IMR-90 (cell line): ENCODE results near the gene RSL1D1.

Experiments used
- BHLHE40 ChIP-seq: fragments of 150-350 bp; IDR thresholded peaks from 2 replicates; pipeline ENCODE4 v1.6.1; 2016; ENCODE audit warnings: mild to moderate bottlenecking, low read depth, low read length
- MAFK ChIP-seq: IDR thresholded peaks from 2 replicates; pipeline ENCODE4 v1.6.1; 2012; ENCODE audit warnings: low read depth, low read length, improper control_type of control experiment
- MXI1 ChIP-seq: IDR thresholded peaks from 2 replicates; pipeline ENCODE4 v1.6.1; 2012; ENCODE audit warnings: low read depth, mild to moderate bottlenecking, low read length, moderate library complexity, borderline replicate concordance
- POLR2A ChIP-seq: IDR thresholded peaks from 2 replicates; pipeline ENCODE4 v1.6.1; 2012; ENCODE audit warnings: mild to moderate bottlenecking, low read depth, low read length
- RAD21 ChIP-seq: IDR thresholded peaks from 2 replicates; pipeline ENCODE4 v1.6.1; 2012; ENCODE audit warnings: low read length, improper control_type of control experiment
- RCOR1 ChIP-seq: IDR thresholded peaks from 2 replicates; pipeline ENCODE4 v1.6.1; 2012; ENCODE audit warnings: mild to moderate bottlenecking, low read length, improper control_type of control experiment; ENCODE audit not compliant: insufficient replicate concordance
- TF ChIP-seq, protein P1 (sequence below): conservative IDR thresholded peaks from 2 replicates; pipeline ENCODE4 v1.5.1; 2012; ENCODE audit warnings: mild to moderate bottlenecking, low read depth, low read length, improper control_type of control experiment
- TF ChIP-seq, protein P2 (sequence below): fragments of 150-350 bp; IDR thresholded peaks from 2 replicates; pipeline ENCODE4 v1.6.1; 2017; ENCODE audit warnings: mild to moderate bottlenecking, antibody characterized with exemption, low read length, low read depth

GRCh38 chr16:11868412-11868980, 17.2 kb upstream of the RSL1D1 start:
- TF ChIP-seq, protein P1, sequence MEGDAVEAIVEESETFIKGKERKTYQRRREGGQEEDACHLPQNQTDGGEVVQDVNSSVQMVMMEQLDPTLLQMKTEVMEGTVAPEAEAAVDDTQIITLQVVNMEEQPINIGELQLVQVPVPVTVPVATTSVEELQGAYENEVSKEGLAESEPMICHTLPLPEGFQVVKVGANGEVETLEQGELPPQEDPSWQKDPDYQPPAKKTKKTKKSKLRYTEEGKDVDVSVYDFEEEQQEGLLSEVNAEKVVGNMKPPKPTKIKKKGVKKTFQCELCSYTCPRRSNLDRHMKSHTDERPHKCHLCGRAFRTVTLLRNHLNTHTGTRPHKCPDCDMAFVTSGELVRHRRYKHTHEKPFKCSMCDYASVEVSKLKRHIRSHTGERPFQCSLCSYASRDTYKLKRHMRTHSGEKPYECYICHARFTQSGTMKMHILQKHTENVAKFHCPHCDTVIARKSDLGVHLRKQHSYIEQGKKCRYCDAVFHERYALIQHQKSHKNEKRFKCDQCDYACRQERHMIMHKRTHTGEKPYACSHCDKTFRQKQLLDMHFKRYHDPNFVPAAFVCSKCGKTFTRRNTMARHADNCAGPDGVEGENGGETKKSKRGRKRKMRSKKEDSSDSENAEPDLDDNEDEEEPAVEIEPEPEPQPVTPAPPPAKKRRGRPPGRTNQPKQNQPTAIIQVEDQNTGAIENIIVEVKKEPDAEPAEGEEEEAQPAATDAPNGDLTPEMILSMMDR, result no peak
- TF ChIP-seq POLR2A (no peak), MXI1 (no peak), MAFK (no peak), BHLHE40 (no peak), RAD21 (no peak), RCOR1 (no peak)
- TF ChIP-seq, protein P2, sequence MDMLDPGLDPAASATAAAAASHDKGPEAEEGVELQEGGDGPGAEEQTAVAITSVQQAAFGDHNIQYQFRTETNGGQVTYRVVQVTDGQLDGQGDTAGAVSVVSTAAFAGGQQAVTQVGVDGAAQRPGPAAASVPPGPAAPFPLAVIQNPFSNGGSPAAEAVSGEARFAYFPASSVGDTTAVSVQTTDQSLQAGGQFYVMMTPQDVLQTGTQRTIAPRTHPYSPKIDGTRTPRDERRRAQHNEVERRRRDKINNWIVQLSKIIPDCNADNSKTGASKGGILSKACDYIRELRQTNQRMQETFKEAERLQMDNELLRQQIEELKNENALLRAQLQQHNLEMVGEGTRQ, result no peak
